HAP-1 (cell line): ENCODE results near the gene PTTG1.
A peak's percentile ranks its signal among the peaks of the same experiment; 100 is the strongest.

Experiments
- DNase-seq, 2 experiments: peaks; one replicate each; pipeline ENCODE4 v3.0.0-alpha.2; 2016 to 2020; ENCODE audit warnings: low spot score in 2 of 2
- H3K27me3 ChIP-seq: fragments of 250-450 bp; sonication (Bioruptor Pico); 2 replicates; pipeline ENCODE4 v1.5.1; 2020; ENCODE audit warnings: low read depth, mild to moderate bottlenecking, moderate library complexity
- H3K36me3 ChIP-seq: fragments of 250-450 bp; sonication (Bioruptor Pico); replicated peaks from 2 replicates; pipeline ENCODE4 v1.5.1; 2020; ENCODE audit warnings: mild to moderate bottlenecking
- H3K4me1 ChIP-seq: fragments of 250-450 bp; sonication (Bioruptor Pico); 2 replicates; pipeline ENCODE4 v1.5.1; 2020; ENCODE audit warnings: mild to moderate bottlenecking
- H3K4me3 ChIP-seq: fragments of 250-450 bp; sonication (Bioruptor Pico); 2 replicates; pipeline ENCODE4 v1.5.1; 2020; ENCODE audit warnings: mild to moderate bottlenecking, moderate library complexity
- H3K9me3 ChIP-seq: fragments of 250-450 bp; sonication (Bioruptor Pico); 2 replicates; pipeline ENCODE4 v1.5.1; 2020; ENCODE audit warnings: mild to moderate bottlenecking, moderate library complexity
- in situ Hi-C: fragments of 300-500 bp; cut with MboI; formaldehyde crosslinking; loops from 3 replicates; pipeline ENCODE4 v1.14.3; 2020; ENCODE audit warnings: low sequenced_read_pairs, inconsistent platforms, mixed read lengths

PTTG1 gene

GRCh38 chr5:160397492-160397891, 24.2 kb upstream of the PTTG1 start:
- no peak overlapping the region for H3K4me3 ChIP-seq
- no peaks in the 10 kb centered on the region for H3K9me3 ChIP-seq
- H3K27me3 ChIP-seq = no peaks in the 10 kb centered on the region
- peaks cover 12% of the 10 kb centered on the region for H3K36me3 ChIP-seq
- in situ Hi-C loops = no loop called here
- no peak for DNase-seq
- peaks cover 26% of the 10 kb centered on the region for H3K4me1 ChIP-seq

GRCh38 chr5:160398806-160399205, 22.8 kb upstream of the PTTG1 start:
- peak in 1 of 2 experiments; percentile 45 for DNase-seq
- H3K4me1 ChIP-seq = peaks cover 23% of the 10 kb centered on the region
- H3K9me3 ChIP-seq = no peaks in the 10 kb centered on the region
- H3K36me3 ChIP-seq = peaks cover 21% of the 10 kb centered on the region
- in situ Hi-C loops = no loop called here
- H3K27me3 ChIP-seq = no peaks in the 10 kb centered on the region
- H3K4me3 ChIP-seq = peak overlapping the region; percentile 63

DNA sequence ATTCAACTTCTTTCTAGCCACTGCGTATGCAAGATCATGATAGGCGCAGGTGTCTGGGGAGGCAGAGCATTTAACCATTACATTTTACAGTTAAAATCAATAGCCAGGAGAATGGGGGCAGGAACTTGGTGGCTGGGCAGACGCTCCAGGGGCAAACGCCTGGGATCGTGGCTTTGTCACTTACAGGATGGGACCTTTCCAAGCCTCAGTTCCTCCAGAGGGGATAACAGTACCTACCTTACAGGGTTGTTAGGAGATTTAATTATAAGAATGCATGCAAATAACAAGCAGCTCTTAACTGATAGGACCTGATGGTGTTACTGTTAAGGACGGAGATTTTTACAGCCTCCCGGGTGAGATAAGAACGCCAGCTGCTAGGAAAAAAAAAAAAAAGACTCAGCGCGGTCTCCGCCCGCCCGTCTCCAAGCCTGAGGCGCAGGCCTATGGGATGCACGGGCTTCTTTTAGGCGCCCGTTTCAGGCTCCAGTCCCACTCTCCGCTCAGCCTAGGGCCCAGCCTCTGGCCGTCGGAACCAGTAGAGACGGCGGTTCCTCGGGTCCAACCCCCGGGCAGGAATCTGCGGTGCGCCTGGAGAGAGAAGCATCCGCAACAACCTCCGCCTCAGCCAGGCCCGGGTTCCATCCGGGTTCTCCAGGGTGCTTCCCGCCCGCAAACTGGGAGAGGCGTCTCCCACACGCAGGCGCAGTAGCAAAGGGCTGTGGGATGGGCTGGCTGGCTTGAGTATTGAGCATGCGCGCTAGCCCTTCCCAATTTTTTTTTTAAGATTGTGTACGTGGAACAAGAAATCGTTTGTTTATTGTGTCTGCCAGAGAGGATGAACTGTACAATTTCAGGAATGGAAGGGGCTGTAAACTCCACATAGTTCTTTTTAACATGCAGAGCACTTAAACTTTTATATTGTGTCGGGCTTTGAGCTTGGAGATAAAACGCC, 22.0 kb upstream of the PTTG1 start, which contains the start of gene FAM200C:
FAM200C (minus strand) TSS at position 653 of the 952 bp plus-strand sequence. CDS start 4,564 bp downstream, outside the sequence.
- in situ Hi-C loops = no loop called here
- H3K4me1 ChIP-seq = peaks cover 23% of the 10 kb centered on the region
- peaks cover 20% of the 10 kb centered on the region for H3K36me3 ChIP-seq
- no peaks in the 10 kb centered on the region for H3K27me3 ChIP-seq
- peak within 1 kb of the TSS; percentile 63 for H3K4me3 ChIP-seq
- DNase-seq = peak; percentile 93 to 94
- no peaks in the 10 kb centered on the region for H3K9me3 ChIP-seq

DNA sequence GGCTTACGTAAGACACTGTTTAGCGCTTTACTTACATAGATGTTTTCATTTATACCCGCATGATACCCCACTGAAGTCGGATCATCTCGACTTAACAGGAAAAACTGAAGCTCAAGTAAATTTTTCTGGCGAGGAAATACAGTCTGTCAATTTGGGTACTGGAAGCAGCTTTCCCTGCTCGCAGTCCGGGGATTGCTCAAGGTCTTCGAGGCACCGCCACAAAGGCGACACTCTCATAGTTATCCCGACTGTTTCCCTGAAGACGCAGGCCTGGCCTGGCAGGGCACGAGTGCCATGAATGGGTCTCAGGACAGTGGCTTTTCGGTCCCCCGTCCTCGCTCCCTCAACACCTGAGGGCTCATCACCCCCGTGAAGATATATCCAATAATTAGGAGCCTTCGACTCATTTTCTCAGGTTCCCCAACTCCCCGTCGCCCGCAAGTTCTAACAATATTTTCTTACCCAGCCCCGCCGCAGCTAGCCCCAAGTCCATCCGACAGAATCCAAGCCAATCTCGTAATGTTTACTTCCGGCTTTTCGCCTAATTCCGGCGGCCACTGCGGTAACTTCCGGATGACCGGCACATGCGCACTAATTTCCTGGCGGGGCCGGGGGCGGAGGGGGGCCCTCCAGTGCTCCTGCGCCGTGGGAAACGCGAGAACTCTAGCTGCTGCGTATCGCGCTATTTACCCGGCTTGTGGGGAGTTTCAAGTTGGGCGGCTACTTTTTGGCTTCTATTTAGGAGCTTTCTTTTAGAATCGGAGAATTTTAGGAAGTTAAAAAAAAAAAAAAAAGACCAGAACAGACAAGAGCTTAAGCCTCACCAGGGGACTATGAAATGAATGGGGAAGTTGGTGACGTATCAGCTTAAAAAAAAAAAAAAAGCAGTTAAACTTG, 2.8 kb upstream of the PTTG1 start, which contains the start of gene SLU7:
SLU7 (minus strand) TSS at position 521 of the 897 bp plus-strand sequence. CDS start 3,787 bp downstream, outside the sequence.
- H3K4me3 ChIP-seq = peak within 1 kb of the TSS; percentile 75
- peak; percentile 90 to 96 for DNase-seq
- H3K36me3 ChIP-seq = peaks cover 16% of the 10 kb centered on the region
- H3K27me3 ChIP-seq = no peaks in the 10 kb centered on the region
- in situ Hi-C loops = no loop called here
- no peaks in the 10 kb centered on the region for H3K9me3 ChIP-seq
- peaks cover 19% of the 10 kb centered on the region for H3K4me1 ChIP-seq

GRCh38 chr5:160419458-160420330, 2.0 kb upstream of the PTTG1 start:
- Histone ChIP-seq H3K36me3 (peaks cover 16% of the 10 kb centered on the region), H3K4me3 (peak overlapping the region; percentile 75), H3K4me1 (peaks cover 27% of the 10 kb centered on the region), H3K27me3 (no peaks in the 10 kb centered on the region), H3K9me3 (no peaks in the 10 kb centered on the region)
- no peak for DNase-seq
- in situ Hi-C loops = no loop called here

- peaks cover 22% of the 10 kb centered on the region for H3K36me3 ChIP-seq
- in situ Hi-C loops = no loop called here
- no peak for DNase-seq
- no peaks in the 10 kb centered on the region for H3K27me3 ChIP-seq
- H3K9me3 ChIP-seq = no peaks in the 10 kb centered on the region
- no peak overlapping the region for H3K4me3 ChIP-seq
- H3K4me1 ChIP-seq = peaks cover 29% of the 10 kb centered on the region
Observed at GRCh38 chr5:160420331-160420610, 1.4 kb upstream of the PTTG1 start.

- Histone ChIP-seq H3K9me3 (no peaks in the 10 kb centered on the region), H3K4me3 (peak overlapping the region; percentile 60), H3K27me3 (no peaks in the 10 kb centered on the region), H3K36me3 (peaks cover 48% of the 10 kb centered on the region), H3K4me1 (peaks cover 31% of the 10 kb centered on the region)
- no peak for DNase-seq
- in situ Hi-C loops = no loop called here
Observed at GRCh38 chr5:160423099-160423498, 1.4 kb downstream of the PTTG1 start.

- Histone ChIP-seq H3K4me3 (no peak overlapping the region), H3K9me3 (no peaks in the 10 kb centered on the region), H3K27me3 (no peaks in the 10 kb centered on the region), H3K36me3 (peaks cover 64% of the 10 kb centered on the region), H3K4me1 (peaks cover 20% of the 10 kb centered on the region)
- in situ Hi-C loops = no loop called here
- no peak for DNase-seq
Observed at GRCh38 chr5:160427607-160428006, 6.0 kb downstream of the PTTG1 start.

GRCh38 chr5:160432196-160432595, 10.5 kb downstream of the PTTG1 start:
- Histone ChIP-seq H3K9me3 (no peaks in the 10 kb centered on the region), H3K4me3 (no peak overlapping the region), H3K36me3 (peaks cover 26% of the 10 kb centered on the region), H3K27me3 (0 out of 2 replicates have a peak, but pooled peaks cover 2% of the 10 kb centered on the region), H3K4me1 (no peaks in the 10 kb centered on the region)
- in situ Hi-C loops = no loop called here
- DNase-seq = no peak

DNA sequence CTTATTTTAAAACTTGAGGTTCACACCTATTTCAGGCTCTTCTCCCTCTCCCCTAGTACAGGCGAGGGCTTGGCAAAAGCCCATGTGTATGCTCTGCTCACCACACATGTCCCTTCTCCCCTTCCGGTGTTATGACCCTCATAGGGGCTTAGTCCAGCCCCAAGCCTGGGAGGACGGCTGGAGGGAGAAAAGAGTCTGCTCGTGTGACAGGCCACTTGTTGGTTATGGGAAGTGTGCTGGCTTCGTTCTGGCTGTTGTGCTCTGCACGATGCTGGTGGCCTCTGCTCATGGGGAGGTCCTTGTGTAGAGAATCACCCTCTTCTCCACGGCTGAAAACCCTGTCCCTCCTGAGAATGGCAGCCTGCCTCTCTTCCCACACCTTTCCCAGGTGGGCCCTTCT, 11.1 kb downstream of the PTTG1 start:
- H3K9me3 ChIP-seq = no peaks in the 10 kb centered on the region
- H3K4me3 ChIP-seq = no peak overlapping the region
- peaks cover 20% of the 10 kb centered on the region for H3K36me3 ChIP-seq
- H3K27me3 ChIP-seq = 0 out of 2 replicates have a peak, but pooled peaks cover 2% of the 10 kb centered on the region
- no peaks in the 10 kb centered on the region for H3K4me1 ChIP-seq
- in situ Hi-C loops = no loop called here
- DNase-seq = no peak

GRCh38 chr5:160434022-160434531, 12.4 kb downstream of the PTTG1 start:
- in situ Hi-C loops = no loop called here
- H3K4me3 ChIP-seq = no peak overlapping the region
- peaks cover 2% of the 10 kb centered on the region; the same call in 1 of the 2 replicates for H3K4me1 ChIP-seq
- H3K9me3 ChIP-seq = no peaks in the 10 kb centered on the region
- H3K27me3 ChIP-seq = 0 out of 2 replicates have a peak, but pooled peaks cover 2% of the 10 kb centered on the region
- peak in 1 of 2 experiments; percentile 35 for DNase-seq
- peaks cover 7% of the 10 kb centered on the region for H3K36me3 ChIP-seq

DNA sequence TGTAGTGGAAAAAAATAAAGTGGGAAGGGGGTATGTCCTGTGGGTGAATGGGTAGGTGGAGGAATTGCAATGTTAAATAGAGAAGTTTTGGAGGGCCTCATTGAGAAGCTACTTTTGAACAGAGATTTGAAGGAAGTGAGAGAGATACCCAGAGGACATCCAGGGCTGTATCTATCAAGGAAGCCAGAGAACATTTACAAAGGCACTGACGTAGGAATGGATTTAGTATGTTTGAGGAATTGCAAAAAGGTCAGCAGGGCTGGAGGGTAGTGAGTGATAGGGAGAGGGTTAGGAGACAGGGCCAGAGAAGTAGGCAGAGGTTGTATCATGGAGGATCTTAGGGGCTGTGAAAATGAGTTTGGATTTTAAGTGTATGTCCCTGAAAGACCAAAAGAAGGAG, 13.9 kb downstream of the PTTG1 start:
- in situ Hi-C loops = no loop called here
- Histone ChIP-seq H3K9me3 (no peaks in the 10 kb centered on the region), H3K4me1 (peaks cover 4% of the 10 kb centered on the region; the same call in 1 of the 2 replicates), H3K27me3 (peaks cover 2% of the 10 kb centered on the region; the same call in 1 of the 2 replicates), H3K4me3 (no peak overlapping the region), H3K36me3 (no peaks in the 10 kb centered on the region)
- DNase-seq = no peak
